Islet of Langerhans (tissue), 1 donor: Measurements from ENCODE around the gene GPR12.

Source experiments
- FAIRE-seq: peaks from one replicate; lab custom pipeline; 2011; peaks lifted over from hg19 to GRCh38; lab: Jason Lieb, UNC

Gene GPR12, protein sequence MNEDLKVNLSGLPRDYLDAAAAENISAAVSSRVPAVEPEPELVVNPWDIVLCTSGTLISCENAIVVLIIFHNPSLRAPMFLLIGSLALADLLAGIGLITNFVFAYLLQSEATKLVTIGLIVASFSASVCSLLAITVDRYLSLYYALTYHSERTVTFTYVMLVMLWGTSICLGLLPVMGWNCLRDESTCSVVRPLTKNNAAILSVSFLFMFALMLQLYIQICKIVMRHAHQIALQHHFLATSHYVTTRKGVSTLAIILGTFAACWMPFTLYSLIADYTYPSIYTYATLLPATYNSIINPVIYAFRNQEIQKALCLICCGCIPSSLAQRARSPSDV

DNA sequence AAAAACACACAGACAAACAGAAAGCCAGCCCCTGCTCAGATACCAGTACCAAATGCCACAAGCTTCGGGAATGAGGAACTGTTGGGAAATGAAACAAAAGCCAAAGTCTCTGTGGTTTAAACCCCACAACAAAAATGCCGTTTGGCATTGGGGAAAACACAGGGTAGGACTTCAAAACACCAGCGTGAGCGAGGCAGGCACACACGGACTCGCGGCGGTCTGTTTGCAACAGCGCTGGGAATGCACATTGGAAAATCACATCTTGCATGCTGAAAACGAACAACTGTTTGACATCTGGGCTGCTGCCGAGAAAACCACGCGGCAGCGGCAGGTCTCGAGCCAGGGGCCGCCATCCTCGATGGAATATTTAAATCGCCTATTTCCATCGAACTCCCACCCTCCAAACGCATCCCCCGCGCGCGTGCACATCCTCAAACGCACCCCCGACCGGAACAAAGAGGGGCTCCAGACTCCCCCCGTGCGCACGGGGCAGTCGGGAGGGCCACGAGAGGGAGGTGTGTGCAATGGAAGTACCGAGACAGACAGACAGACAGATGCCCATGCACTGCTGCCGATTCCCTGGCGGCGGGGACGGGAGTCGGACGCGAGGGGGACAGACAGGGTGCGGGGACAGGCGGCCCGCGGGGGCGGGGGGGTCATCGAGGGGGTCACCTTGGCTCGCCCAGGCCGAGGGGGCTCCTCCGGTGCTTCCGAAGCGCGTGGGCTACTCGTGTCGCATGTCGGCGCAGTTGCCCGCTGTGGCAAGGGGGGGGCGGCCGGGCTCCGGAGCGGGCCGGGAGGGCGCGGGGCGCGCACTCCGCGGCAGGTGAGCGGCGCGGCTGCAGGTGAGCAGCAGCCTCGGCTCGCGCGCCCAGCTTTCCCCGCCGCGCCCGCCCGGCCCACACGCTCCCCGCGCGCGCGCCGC lies at the start of gene GPR12:
TSS of gene GPR12 (minus strand) at position 880 of the 925 bp plus-strand sequence. CDS start 959 bp downstream, outside the sequence.
- FAIRE-seq: no peak

DNA sequence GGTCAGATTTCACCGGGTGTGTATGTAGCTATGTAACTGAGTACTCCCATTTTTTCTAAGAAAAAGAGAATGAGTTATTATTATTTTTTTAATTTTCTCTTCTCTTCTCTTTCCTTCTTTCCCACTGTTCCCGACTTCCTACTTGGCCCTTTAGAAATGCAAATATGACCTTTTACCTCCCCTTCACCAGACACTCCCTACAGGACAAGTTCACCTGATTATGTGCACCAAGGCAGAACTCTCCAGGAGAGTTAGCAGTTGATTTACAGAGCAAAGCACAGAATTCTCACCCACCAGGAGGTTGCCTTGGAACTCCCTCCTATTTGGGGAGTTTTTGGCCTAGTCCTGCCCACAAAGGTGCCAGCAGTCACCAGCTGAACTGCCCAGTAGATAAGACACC lies 49.5 kb upstream of the GPR12 start:
- FAIRE-seq: no peak

DNA sequence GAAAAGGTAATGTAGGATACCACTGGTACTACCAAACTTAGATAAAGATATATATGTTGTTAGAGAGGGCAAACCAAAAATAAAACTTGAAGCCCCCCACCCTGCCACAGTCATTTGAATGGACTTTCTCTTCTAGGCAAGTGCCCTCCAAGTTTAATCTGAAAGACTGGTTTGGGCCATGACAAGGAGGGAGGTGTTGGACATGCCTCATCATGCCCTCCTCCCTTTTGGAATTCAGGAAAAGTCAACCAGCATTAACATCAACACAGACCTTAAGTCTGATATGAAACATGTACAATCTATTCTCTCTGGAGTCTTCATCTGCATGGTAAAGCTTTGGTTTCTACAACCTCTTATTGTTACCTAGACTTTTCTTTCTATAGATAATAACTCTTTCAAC lies 46.3 kb upstream of the GPR12 start:
- FAIRE-seq: no peak

DNA sequence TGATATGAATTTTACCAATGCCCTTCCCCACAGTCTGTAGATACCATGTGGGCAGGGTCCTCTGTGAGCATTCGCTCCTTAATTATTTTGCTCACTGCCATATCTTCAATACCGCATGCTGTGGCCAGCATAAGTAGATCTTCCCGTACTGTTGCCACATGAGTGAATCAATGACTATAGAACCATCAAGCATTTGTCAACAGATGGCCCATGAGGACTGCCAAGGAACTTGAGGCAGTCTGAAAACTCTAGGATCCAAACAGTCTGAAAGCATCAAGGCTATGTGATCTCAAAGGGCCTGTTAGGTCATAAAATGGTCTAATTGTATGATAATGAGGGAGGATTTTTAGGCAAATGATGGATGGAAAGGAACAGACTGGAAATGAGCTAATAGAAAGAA lies 27.4 kb upstream of the GPR12 start:
- no peak for FAIRE-seq

DNA sequence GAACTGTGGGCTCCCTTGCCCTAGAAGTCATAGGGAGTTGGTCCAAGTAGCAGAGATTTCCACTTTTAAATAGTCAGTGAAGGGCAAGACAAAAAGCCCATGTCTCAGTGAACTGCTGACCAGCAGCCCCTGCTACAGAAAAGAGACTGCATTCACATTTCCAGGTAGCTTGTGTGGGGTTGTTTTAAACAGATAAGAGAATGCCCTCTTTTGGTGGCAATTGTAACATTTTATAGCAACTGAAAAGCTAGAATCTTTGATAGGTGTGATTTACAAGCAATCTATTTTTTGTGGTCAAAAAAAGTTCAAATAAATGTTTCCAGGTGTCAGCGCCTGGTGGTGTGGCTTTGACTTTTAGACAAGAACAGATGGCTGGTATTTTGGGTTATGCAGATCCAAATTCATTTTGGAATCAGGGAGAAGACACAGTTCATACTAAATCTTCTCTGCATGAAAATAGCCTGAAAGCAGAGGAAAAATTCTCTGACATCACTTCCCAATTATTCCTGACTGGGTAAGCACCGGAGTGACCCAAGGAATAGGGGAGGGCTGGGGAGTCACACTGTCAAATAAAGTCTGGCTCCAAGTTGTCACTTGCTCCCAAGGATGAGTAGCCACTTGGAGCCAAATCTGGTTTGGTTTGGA lies 26.2 kb upstream of the GPR12 start:
- FAIRE-seq: no peak

DNA sequence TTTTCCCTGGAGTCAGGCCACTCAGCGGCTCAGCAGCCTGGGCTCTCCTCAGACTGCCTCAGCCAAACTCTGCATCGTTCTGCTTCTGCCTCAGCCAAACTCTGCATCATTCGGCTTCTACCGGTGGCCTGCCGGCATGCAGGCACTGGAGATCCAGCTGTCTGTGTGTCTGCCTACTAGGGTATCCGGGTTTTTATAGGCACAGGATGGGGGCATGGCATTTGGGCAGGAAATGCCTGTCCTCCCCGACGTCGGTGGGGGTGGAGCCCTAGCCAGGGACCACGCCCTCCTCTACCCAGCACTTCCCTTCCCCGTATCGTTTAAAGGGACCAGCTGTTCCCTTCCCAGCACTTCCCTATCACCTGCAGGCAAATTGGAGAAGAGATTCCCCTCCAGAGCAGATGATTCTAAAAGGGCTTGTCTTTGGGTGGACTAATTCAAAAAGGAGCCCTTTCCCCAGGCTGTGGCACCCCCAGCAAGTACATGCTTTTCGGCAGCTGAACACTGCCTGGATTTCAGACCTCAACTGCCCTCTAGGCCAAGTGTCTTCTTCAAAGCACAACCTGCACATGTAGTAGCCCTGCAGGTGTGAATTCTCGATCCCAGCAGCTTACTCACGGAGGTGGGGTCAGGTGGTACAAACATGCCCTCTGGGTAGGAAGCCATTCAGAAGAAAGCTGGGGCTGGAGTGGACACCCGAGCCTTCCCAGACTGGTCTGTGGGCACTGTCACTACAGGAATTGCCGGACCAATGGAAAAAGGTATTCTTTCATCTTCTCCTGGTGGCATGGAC lies 25.4 kb upstream of the GPR12 start:
- FAIRE-seq: no peak

DNA sequence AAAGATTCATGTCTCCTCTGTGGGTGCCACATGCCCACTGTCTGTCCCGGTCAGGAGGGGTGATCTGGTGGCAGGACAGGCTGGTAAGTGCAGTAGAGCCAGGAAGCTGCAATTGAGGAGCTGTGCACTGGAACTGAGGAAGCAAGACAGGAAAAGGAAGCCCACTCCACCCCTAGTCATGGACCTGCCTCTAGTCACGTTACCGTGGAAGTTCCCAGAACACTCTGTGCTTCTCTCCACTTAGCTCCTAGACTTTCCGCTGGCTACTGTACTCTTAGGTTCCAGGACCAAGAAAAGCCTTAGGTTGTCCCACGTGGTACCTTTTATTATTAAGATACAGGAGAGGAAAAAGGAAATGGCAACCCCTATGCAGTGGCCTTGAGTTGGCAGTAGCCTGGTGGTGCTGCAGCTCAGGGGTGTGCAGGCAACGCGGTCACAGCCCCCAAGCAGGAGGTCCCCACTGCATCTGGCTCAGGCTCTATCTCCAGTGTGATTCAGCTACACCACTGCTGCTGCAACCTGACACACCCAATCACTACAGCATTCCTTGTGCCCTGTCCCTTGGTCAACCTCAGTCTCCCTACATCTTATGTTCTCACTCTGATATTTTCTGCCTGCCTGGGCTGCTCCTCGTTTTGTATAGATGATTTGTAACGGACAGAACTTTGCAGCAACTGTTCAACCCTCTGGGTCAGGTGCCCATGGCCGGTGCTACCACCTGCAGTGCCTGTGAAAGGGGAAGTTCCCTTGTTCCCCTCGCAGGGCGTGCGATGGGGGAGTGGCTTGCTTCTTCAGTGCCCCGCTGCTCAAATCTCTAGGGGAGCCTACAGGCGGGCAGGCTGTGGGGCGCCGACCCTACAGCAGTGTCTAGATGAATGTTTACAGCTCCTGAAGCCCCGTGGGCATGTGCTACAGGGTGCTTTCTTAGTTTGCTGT lies 24.4 kb upstream of the GPR12 start:
- no peak for FAIRE-seq

DNA sequence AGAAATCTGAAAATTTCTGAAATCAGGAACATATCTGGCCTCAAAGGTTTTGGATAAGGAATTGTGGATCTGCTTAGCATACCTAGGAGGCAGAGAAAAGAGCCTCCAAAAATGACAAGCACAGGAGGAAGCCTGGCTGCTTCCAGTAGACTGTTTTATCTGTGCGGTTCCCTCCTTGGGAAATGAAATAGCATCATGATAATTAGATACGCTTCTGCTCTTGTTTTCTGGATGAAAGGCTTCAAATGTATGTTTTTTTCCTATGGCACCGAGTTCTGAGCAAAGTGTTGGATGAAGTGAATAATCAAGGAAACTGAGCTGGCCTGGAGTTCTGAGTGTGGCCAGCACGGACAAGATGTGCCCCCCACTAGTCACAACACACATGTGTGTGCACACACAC lies 19.8 kb upstream of the GPR12 start:
- no peak for FAIRE-seq

DNA sequence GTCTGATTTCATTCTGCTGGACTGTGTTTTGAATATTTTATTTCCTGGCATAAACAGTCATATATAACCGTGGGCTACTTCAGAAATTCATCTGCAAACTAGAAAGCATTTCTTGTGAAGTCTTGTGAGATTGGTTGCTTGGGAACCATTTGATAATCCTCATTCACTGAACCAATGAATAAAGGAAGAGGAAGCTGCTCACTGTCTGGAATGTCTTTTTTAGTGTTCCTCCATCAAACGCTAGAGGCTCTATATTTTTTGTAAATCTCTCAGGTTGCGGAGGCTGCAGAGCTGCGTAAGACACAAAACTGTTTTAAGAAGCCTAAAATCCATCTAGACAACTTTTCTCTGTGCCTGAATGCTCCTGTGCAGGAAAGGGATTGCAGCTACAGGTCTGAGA lies 18.7 kb upstream of the GPR12 start:
- FAIRE-seq: no peak

DNA sequence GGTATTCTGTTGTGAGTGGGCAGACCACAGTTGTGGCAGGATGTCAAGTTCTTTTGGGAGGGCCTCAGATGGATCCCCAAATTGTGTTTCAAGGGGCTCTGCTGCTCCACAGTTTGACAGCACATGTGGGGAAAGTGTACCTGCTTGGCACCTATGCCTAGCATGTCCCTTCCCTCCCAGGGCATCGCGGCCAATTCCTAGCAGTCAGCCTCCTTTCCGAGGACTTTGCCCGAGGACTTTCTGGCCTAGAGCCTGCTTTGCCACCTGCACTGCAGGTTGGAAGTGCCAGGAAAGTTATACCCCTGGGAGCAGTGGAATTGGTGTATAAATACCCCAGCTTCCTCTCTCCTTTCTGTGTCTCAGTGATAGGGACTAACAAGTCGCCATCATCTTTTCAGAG lies 11.9 kb upstream of the GPR12 start:
- no peak for FAIRE-seq

DNA sequence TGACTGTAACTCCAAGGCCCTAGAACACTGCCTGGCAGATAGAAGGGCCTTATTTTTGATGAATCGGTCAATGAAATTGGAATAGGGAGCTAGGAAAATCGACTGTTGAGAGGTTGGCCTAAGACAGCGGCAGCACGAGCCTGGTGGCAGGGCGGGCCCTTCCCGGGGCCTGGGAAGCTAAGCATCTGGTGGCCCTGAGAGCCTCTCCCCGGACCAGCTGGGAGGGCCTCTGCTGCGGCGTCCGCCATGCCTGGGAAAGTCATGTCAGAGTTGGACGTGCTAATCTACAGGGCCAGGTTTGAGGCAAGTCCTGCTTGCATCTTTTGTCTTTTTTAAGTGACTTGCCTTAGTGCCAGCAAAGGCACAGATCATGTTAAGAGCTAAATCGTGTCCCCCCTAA lies 11.2 kb upstream of the GPR12 start:
- FAIRE-seq: no peak

DNA sequence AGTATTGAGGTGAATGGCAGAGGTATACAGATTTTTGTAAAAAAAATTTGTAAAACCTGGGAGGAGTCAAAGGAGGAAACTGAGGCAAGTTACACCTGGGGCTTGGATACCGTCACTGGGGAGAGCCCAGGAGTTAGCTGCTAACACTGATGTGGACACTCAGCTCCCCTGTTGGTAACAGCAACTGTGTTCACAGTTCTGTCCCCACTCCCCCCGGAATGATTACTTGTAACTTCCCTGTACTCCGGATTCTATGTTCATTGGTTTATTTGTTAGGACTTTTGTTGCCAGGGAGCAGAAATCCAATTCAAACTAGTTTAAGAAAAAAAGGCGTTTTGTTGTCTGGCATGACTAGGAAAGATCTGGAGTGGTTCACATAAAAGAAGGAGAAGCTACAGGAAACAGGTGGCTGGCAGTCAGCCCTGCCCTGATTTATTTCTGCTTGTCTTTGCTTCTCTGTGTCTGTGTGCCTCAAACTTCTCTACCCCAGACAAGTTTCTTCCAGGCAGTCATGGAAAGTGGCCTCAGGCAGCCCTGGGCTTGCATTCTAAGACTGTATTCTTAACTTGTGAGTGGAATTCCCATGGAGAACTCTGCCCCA lies 2.3 kb upstream of the GPR12 start:
- FAIRE-seq: no peak

DNA sequence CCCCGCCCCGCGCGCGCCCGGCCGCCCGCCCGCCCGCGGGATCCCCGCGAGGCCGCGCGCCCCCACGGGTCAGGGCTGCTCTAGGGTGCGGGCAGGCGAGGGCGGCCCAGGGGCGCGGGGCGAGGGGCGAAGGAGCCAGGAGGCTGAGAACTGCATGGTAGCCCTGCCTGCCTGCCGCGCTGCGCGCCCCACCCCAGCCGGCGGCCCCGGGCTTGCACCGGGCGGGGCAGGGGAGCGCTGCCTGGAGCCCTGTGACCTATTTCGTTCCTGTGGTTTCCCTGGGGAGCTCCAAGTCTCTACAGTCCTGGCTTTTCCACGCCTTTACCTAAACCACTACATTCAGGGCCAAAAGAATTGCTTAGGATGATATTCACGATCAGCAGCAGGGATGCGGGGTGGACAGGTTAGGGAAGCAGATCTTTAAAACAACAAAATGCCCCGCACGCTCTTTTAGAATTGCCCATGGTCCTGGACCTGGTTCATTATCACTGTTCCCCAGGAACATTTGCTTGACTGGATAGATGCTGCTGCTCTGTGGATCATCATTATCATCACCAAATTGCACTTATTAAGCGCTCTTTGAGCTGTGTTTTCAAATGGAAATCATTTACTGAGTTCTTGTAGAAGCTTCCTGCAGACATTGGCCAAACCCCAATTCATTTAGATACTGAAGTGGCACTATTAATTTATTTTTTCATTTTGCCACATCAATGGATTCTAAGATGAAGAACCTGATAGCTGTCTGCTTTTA lies 421 bp upstream of the GPR12 start:
- no peak for FAIRE-seq

DNA sequence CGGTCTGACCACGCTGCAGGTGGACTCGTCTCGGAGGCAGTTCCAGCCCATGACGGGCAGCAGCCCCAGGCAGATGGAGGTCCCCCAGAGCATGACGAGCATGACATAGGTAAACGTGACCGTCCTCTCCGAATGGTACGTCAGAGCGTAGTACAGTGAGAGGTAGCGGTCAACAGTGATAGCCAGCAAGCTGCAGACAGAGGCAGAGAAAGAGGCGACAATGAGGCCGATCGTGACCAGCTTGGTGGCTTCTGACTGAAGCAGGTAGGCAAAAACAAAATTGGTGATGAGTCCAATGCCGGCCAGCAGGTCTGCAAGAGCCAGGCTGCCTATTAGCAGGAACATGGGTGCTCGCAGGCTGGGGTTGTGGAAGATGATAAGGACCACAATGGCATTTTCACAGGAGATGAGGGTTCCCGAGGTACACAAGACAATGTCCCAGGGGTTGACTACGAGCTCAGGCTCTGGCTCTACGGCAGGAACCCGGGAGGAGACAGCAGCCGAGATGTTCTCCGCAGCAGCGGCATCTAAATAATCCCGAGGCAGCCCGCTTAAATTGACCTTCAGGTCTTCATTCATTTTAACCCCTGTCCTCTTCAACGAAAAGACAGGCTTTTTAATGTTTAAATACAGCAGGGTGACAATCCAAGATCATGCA lies 1.2 kb downstream of the GPR12 start:
- no peak for FAIRE-seq

DNA sequence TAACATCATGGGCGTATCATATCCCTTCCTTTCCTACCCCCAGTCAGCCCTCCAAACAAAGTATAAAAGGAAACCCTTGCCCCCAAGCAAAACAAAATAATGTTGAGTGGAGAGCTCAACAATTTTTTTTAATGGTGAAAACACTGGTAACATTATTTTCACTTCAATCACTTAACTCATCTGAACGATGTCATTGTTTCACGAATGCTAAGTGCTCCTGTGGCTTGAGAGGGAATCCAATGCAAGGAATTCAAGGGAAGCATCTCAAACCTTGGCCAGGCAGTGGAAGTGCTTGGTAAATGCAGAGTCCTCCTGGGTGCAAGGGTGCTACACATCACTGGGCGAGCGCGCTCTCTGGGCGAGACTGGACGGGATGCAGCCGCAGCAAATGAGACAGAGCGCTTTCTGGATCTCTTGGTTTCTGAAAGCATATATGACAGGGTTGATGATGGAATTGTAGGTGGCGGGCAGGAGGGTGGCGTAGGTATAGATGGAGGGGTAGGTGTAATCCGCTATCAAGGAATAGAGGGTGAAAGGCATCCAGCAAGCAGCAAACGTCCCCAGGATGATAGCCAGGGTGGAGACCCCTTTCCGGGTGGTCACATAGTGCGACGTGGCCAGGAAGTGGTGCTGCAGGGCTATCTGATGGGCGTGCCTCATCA lies 2.0 kb downstream of the GPR12 start:
- FAIRE-seq: no peak

DNA sequence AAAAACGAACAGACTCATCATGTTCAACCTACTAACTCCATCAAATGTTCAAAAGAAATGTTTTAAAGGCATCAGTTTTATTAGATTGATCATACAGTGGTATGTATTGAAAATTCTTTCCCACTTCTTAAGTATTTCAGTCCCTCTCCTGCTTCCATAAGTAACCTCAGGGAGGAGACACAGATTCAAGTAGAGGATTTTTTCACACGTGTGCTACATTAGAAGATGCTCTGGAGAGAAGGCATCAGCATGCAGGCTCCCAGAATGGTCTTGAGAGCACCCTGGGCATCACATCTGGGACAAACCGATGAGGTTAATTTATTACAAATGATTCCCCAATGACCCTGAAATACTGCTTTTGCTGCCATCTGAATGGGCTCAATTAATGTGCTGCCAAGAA lies 3.6 kb downstream of the GPR12 start:
- FAIRE-seq: no peak

DNA sequence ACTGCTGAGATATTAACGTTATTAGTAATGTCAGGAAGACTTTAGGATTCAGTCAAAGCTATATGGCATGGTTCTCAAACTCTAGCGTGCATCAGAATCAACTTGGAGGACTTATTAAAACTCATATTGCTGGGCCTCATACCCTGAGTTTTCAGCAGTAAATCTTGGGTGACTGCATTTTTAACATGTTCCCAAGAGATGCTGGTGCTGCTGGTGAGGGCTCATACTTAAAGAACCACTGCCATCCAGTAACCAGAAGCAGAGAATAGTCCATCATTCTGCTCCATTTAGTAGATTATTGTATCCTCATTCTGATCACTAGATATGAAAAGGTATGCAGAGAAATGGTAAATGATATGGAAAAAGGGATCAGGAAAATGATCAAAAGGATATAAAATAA lies 7.9 kb downstream of the GPR12 start:
- no peak for FAIRE-seq

DNA sequence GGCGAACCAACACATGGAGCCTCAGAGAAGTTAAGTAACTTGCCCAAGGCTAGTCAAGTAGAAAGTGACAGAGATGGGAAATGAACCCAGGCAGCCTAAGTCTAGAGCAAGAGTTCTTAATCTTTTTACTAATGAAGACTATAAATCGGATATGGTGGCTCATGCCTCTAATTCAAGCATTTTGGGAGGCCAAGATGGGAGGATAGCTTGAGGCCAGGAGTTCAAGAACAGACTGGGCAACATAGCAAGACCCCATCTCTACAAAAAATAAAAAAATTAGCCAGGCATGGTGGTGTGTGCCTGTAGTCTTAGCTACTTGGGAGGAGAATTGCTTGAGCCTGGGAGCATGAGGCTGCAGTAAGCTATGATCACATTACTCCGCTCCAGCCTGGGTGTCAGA lies 10.7 kb downstream of the GPR12 start:
- FAIRE-seq: no peak

DNA sequence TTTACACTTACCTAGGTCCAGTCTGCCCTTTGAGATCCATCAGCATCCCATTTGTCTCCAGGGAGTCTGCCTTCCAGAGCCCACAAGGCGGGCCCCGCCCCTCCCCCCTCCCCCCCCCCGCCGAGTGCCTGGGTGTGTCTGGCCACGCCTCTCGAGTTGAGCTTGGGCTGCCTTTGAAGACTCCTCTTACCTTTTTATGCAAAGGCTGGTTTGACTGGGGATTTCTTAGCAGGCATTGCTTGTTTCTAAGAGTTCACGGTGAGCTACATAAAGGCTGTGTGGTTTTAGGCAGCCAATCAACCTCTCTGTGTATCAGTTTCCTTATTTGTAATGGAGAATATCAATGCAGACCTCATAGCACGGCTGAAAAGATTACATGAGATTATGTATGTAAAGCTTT lies 11.3 kb downstream of the GPR12 start:
- FAIRE-seq: no peak
